GM19043 (cell line): ENCODE results near the gene SETD5.
"Not testable (repeated sequence)": the region's sequence is repeated elsewhere in the genome, so short reads cannot be mapped to it uniquely, and the experiment has no call there.

Experiments used
- ATAC-seq: cut with Tn5 transposase; IDR thresholded peaks from one replicate; pipeline ENCODE4 v1.9.1; 2021; ENCODE audit warnings: low read depth; ENCODE audit not compliant: unreplicated experiment

The SETD5 gene

GRCh38 chr3:9455596-9456131, 58.2 kb downstream of the SETD5 start:
- ATAC-seq = no peak

GRCh38 chr3:9467451-9467850, 70.0 kb downstream of the SETD5 start:
- ATAC-seq = no peak

- no peak for ATAC-seq
Observed at GRCh38 chr3:9468460-9468859, 71.0 kb downstream of the SETD5 start.

- no peak for ATAC-seq
Observed at GRCh38 chr3:9469986-9470385, 72.6 kb downstream of the SETD5 start.

- no peak for ATAC-seq
Observed at GRCh38 chr3:9473496-9474065, 76.2 kb downstream of the SETD5 start.

- no peak for ATAC-seq
Observed at GRCh38 chr3:9474482-9474881, 77.1 kb downstream of the SETD5 start.

GRCh38 chr3:9476935-9477334, 79.5 kb downstream of the SETD5 start:
- ATAC-seq = no peak

GRCh38 chr3:9480265-9480664, 82.8 kb downstream of the SETD5 start:
- ATAC-seq = no peak

- ATAC-seq = no peak
Observed at GRCh38 chr3:9485248-9485647, 87.8 kb downstream of the SETD5 start.

GRCh38 chr3:9491506-9491905, 94.1 kb downstream of the SETD5 start:
- ATAC-seq = no peak

GRCh38 chr3:9494036-9494435, 96.6 kb downstream of the SETD5 start:
- not testable (repeated sequence) for ATAC-seq

GRCh38 chr3:9496893-9497292, 99.5 kb downstream of the SETD5 start:
- ATAC-seq = no peak

- ATAC-seq = no peak
Observed at GRCh38 chr3:9497821-9498565, 100.6 kb downstream of the SETD5 start.

GRCh38 chr3:9498781-9499180, 101.4 kb downstream of the SETD5 start:
- ATAC-seq = no peak

GRCh38 chr3:9499455-9500107, 102.2 kb downstream of the SETD5 start:
- no peak for ATAC-seq

GRCh38 chr3:9500108-9501050, 103.0 kb downstream of the SETD5 start:
- ATAC-seq = no peak

- no peak for ATAC-seq
Observed at GRCh38 chr3:9501226-9501625, 103.8 kb downstream of the SETD5 start.

- ATAC-seq = no peak
Observed at GRCh38 chr3:9503283-9503682, 105.9 kb downstream of the SETD5 start.

GRCh38 chr3:9507586-9508578, 110.5 kb downstream of the SETD5 start:
- no peak for ATAC-seq
